ENCODE measurements around the gene NLGN4X. TPM values are rescaled to one million over a fixed set of nuclear protein-coding genes. Genes with fewer than 3 reads are reported as not detected.

NLGN4X gene
- total and polyA plus RNA-seq, 2 donors = 1.3 to 20.0 TPM

DNA sequence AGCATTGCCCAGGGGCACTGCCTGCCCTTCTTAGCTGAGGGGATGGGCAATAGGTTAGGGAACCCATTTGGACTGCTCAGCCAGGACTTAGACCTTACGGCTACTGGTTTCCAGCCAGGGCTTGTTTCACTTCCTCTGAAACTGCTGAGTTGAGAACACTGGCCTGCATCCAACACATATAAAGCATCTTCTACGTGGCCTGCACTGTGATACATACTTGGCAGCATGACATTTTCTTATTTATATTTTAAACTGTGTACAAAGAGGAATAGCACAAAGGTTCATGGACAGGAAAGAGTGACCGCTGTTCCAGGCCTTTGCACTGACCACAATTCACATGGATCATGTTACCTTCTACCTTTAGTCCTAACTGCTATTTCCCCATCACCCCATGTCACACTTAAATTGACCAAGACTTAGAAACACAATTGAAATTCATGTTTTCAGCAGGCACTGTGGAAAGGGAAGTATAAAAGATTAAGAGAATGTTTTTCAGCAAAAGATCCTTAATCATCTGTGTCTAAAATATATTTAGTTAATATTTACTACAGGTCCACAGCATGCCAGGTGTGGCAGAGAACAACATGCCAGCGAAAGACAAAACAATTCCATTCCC, 43.7 kb downstream of the NLGN4X start:
- no peak for DNase-seq (ENCODE audit: low read depth in 6 of 9, low spot score in 9 of 9)
- no peaks in the 10 kb centered on the region for H3K9me3 ChIP-seq (ENCODE audit: control insufficient read depth in 2 of 2, insufficient read depth in 1 of 2, low read length in 1 of 2)
- H3K27me3 ChIP-seq (ENCODE audit: control insufficient read depth in 2 of 2, insufficient read depth in 1 of 2, low read length in 1 of 2) = no peaks in the 10 kb centered on the region
- no peaks in the 10 kb centered on the region for H3K4me1 ChIP-seq (ENCODE audit: control insufficient read depth in 2 of 2, insufficient read depth in 2 of 2, low read length in 2 of 2)
- peaks cover 0 to 3% of the 10 kb centered on the region in 2 donors for H3K36me3 ChIP-seq (ENCODE audit: control insufficient read depth in 2 of 2, insufficient read depth in 2 of 2, low read length in 1 of 2)
- WGBS = 41% methylated on average over 4 of the region's 4 CpGs
- no peak overlapping the region for H3K27ac ChIP-seq (ENCODE audit: low read depth in 1 of 2, low read length in 1 of 2)
- no peak overlapping the region for H3K4me3 ChIP-seq (ENCODE audit: low read length in 2 of 2)

DNA sequence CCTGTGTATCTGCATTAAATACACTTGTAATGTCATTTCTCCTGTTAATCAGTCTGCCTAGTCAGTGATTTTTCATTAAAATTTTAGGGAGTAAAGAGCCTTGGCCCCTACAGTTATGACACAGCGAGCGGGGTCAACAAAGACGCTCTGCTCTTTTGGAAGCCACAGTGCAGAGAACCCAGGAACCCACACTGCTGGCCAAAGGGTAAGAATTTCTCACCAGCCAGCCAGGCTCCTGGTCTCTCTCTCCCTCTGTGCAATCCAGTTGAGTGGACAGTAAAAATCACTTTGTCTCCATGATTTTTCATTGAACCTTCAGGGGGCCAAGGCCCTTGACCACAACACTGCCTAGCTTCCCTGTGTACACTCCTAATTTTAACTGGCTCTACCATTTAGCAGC, 52.8 kb downstream of the NLGN4X start:
- 97% methylated on average over 3 of the region's 3 CpGs for WGBS

DNA sequence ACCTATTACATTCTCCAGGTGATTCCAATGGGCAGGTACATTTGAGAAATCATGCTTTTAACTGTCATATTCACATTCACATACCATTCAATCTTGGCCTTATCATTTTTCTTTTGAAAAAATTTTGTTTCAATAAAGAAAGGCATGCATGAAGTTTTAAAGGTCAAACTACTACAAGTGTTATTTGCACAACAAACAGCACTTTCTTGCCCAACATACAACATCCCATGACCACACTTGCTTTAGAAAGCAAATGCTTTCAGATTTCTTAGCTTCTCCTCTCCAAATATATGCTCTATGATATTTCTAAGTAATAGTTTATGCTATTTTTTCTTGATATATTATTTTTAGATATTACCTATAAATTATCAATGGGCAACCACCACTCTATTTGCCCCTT, 58.2 kb downstream of the NLGN4X start:
- no peak overlapping the region for H3K27ac ChIP-seq (ENCODE audit: low read depth in 1 of 2, low read length in 1 of 2)
- no peaks in the 10 kb centered on the region for H3K36me3 ChIP-seq (ENCODE audit: control insufficient read depth in 2 of 2, insufficient read depth in 2 of 2, low read length in 1 of 2)
- no peaks in the 10 kb centered on the region for H3K9me3 ChIP-seq (ENCODE audit: control insufficient read depth in 2 of 2, insufficient read depth in 1 of 2, low read length in 1 of 2)
- no peaks in the 10 kb centered on the region for H3K27me3 ChIP-seq (ENCODE audit: control insufficient read depth in 2 of 2, insufficient read depth in 1 of 2, low read length in 1 of 2)
- no peak overlapping the region for H3K4me3 ChIP-seq (ENCODE audit: low read length in 2 of 2)
- DNase-seq (ENCODE audit: low read depth in 6 of 9, low spot score in 9 of 9) = no peak
- no peaks in the 10 kb centered on the region for H3K4me1 ChIP-seq (ENCODE audit: control insufficient read depth in 2 of 2, insufficient read depth in 2 of 2, low read length in 2 of 2)

More for the DNA sequence above, 52.8 kb downstream of the NLGN4X start:
- Histone ChIP-seq H3K27me3 (ENCODE audit: control insufficient read depth in 2 of 2, insufficient read depth in 1 of 2, low read length in 1 of 2) (no peaks in the 10 kb centered on the region), H3K36me3 (ENCODE audit: control insufficient read depth in 2 of 2, insufficient read depth in 2 of 2, low read length in 1 of 2) (peaks cover 0 to 6% of the 10 kb centered on the region in 2 donors), H3K4me3 (ENCODE audit: low read length in 2 of 2) (no peak overlapping the region), H3K4me1 (ENCODE audit: control insufficient read depth in 2 of 2, insufficient read depth in 2 of 2, low read length in 2 of 2) (no peaks in the 10 kb centered on the region), H3K9me3 (ENCODE audit: control insufficient read depth in 2 of 2, insufficient read depth in 1 of 2, low read length in 1 of 2) (no peaks in the 10 kb centered on the region), H3K27ac (ENCODE audit: low read depth in 1 of 2, low read length in 1 of 2) (no peak overlapping the region)
- no peak for DNase-seq (ENCODE audit: low read depth in 6 of 9, low spot score in 9 of 9)

DNA sequence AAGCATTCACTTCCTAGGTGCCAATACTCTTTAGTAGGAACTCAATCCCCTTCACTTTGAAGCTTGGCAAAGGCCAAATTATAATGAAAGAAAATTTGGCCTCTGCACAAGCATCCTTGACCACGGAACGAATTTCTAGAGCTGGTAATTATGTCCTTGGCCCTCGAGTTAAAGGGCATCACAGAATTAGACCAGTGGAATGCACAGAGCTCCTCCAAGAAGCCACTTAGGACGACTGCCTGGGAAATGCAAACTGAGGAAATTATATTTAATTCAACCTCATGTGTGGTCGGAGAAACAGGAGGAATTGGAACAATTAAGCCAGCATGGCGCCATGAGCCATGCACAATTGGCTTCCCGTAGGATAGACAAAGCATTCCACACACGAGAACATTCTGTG, 59.3 kb downstream of the NLGN4X start:
- Histone ChIP-seq H3K4me3 (ENCODE audit: low read length in 2 of 2) (no peak overlapping the region), H3K27me3 (ENCODE audit: control insufficient read depth in 2 of 2, insufficient read depth in 1 of 2, low read length in 1 of 2) (no peaks in the 10 kb centered on the region), H3K4me1 (ENCODE audit: control insufficient read depth in 2 of 2, insufficient read depth in 2 of 2, low read length in 2 of 2) (no peaks in the 10 kb centered on the region), H3K36me3 (ENCODE audit: control insufficient read depth in 2 of 2, insufficient read depth in 2 of 2, low read length in 1 of 2) (no peaks in the 10 kb centered on the region), H3K9me3 (ENCODE audit: control insufficient read depth in 2 of 2, insufficient read depth in 1 of 2, low read length in 1 of 2) (no peaks in the 10 kb centered on the region), H3K27ac (ENCODE audit: low read depth in 1 of 2, low read length in 1 of 2) (no peak overlapping the region)
- no peak for DNase-seq (ENCODE audit: low read depth in 6 of 9, low spot score in 9 of 9)
- WGBS = 90% methylated on average over 8 of the region's 8 CpGs

DNA sequence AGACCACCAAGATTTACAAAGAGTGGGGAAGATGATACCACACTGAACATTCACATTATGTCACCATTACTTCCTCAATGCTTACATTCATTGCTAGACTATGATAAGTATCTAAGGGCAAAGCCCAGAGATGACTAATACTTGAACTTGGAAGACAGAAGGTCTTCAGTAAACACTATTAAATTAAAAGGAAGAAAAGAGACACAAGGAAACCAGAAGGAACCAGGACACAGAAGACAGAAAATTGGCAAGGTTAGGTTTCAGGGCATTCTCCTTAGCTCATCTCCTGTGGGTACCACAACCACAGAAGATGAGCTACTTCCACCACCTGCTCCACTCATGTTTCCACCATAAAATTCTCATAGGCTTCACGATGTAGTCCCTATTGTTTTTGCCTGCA, 64.9 kb downstream of the NLGN4X start:
- no peaks in the 10 kb centered on the region for H3K4me1 ChIP-seq (ENCODE audit: control insufficient read depth in 2 of 2, insufficient read depth in 2 of 2, low read length in 2 of 2)

DNA sequence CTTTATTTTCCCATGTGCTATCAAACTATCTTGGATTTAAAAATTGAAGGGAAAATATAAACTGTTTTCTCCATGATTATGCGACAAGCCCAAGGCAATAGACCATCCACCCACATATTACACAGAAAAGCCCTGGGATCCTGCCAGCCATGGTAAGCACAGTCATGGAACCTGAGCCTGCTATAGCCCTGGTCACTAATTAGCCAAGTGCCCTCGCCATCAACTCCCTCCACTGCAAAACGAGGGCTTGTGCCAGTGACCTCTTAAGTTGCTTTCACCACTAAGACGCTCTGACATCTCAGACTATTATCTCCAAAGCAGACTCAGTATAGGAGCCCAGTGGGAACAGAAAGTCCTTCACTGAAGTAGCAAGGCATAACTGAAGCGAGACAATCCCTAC, 69.2 kb downstream of the NLGN4X start:
- no peak for DNase-seq (ENCODE audit: low read depth in 6 of 9, low spot score in 9 of 9)
- Histone ChIP-seq H3K9me3 (ENCODE audit: control insufficient read depth in 2 of 2, insufficient read depth in 1 of 2, low read length in 1 of 2) (no peaks in the 10 kb centered on the region), H3K27ac (ENCODE audit: low read depth in 1 of 2, low read length in 1 of 2) (no peak overlapping the region), H3K27me3 (ENCODE audit: control insufficient read depth in 2 of 2, insufficient read depth in 1 of 2, low read length in 1 of 2) (no peaks in the 10 kb centered on the region), H3K4me3 (ENCODE audit: low read length in 2 of 2) (no peak overlapping the region), H3K4me1 (ENCODE audit: control insufficient read depth in 2 of 2, insufficient read depth in 2 of 2, low read length in 2 of 2) (no peaks in the 10 kb centered on the region), H3K36me3 (ENCODE audit: control insufficient read depth in 2 of 2, insufficient read depth in 2 of 2, low read length in 1 of 2) (peaks cover 0 to 2% of the 10 kb centered on the region in 2 donors)
- 93% methylated on average over 5 of the region's 5 CpGs for WGBS

More for the DNA sequence above, 64.9 kb downstream of the NLGN4X start:
- DNase-seq (ENCODE audit: low read depth in 6 of 9, low spot score in 9 of 9) = no peak
- Histone ChIP-seq H3K27me3 (ENCODE audit: control insufficient read depth in 2 of 2, insufficient read depth in 1 of 2, low read length in 1 of 2) (no peaks in the 10 kb centered on the region), H3K36me3 (ENCODE audit: control insufficient read depth in 2 of 2, insufficient read depth in 2 of 2, low read length in 1 of 2) (peaks cover 0 to 2% of the 10 kb centered on the region in 2 donors), H3K4me3 (ENCODE audit: low read length in 2 of 2) (no peak overlapping the region), H3K9me3 (ENCODE audit: control insufficient read depth in 2 of 2, insufficient read depth in 1 of 2, low read length in 1 of 2) (no peaks in the 10 kb centered on the region), H3K27ac (ENCODE audit: low read depth in 1 of 2, low read length in 1 of 2) (no peak overlapping the region)
- 84% methylated on average over 1 of the region's 1 CpG for WGBS

DNA sequence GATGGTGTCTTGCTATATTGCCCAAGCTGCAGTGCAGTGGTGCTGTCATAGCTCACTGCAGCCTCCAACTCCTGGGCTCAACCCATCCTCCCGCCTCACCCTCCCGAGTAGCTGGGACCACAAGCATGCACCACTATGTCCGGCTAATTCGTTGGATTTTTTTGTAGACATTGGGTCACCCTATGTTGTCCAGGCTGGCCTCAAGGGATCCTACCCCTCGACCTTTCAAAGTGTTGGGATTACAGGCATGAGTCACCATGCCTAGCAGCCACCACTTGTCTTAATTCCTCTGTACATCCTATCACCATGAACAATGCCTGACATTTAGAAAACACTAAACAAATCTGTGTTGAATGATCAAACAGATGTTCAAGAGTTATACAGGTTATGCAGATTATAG, 76.7 kb downstream of the NLGN4X start:
- WGBS = 71% methylated on average over 5 of the region's 5 CpGs
- no peaks in the 10 kb centered on the region for H3K27me3 ChIP-seq (ENCODE audit: control insufficient read depth in 2 of 2, insufficient read depth in 1 of 2, low read length in 1 of 2)
- H3K36me3 ChIP-seq (ENCODE audit: control insufficient read depth in 2 of 2, insufficient read depth in 2 of 2, low read length in 1 of 2) = peaks cover 0 to 12% of the 10 kb centered on the region in 2 donors
- no peaks in the 10 kb centered on the region for H3K9me3 ChIP-seq (ENCODE audit: control insufficient read depth in 2 of 2, insufficient read depth in 1 of 2, low read length in 1 of 2)
- H3K4me3 ChIP-seq (ENCODE audit: low read length in 2 of 2) = no peak overlapping the region
- H3K27ac ChIP-seq (ENCODE audit: low read depth in 1 of 2, low read length in 1 of 2) = no peak overlapping the region
- H3K4me1 ChIP-seq (ENCODE audit: control insufficient read depth in 2 of 2, insufficient read depth in 2 of 2, low read length in 2 of 2) = no peaks in the 10 kb centered on the region
- no peak for DNase-seq (ENCODE audit: low read depth in 6 of 9, low spot score in 9 of 9)

DNA sequence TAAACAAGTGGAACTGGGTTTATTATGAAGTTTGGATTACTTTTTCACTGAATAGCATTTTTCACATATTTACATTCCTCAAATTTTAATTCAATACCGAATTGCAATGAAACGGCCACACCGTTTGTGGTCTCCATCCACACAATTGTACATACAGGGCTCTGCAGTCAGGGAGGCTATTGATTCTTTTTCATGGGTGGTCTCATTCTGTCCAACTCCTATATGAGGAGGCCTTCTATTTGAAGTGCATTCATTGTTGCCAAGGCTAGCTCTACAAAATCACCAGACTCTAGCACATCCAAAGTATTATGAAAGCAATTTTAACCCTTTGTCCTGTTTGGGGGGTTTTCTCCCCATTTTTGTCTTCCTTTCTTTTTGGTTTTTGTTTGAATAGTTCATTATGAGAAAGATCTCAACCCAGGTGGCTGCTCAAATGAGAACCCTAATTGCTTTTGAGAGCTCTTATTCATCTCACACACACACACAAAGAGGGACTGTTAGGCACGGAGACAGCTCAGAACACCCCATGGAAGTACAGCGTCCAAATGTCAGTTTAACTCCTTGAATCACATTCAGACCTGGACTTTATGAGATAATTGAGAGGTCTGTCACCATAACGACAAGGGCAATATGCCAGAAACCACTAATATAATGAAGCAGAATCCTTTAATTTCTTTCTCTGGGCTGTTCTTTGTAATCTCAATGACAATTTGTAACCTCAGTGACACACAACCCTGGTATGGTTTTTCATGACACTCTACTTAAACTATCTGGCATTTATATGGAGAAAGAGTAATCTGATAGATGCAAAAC, 79.4 kb downstream of the NLGN4X start:
- Histone ChIP-seq H3K27ac (ENCODE audit: low read depth in 1 of 2, low read length in 1 of 2) (no peak overlapping the region), H3K4me3 (ENCODE audit: low read length in 2 of 2) (no peak overlapping the region), H3K36me3 (ENCODE audit: control insufficient read depth in 2 of 2, insufficient read depth in 2 of 2, low read length in 1 of 2) (peaks cover 0 to 16% of the 10 kb centered on the region in 2 donors), H3K4me1 (ENCODE audit: control insufficient read depth in 2 of 2, insufficient read depth in 2 of 2, low read length in 2 of 2) (no peaks in the 10 kb centered on the region), H3K27me3 (ENCODE audit: control insufficient read depth in 2 of 2, insufficient read depth in 1 of 2, low read length in 1 of 2) (no peaks in the 10 kb centered on the region), H3K9me3 (ENCODE audit: control insufficient read depth in 2 of 2, insufficient read depth in 1 of 2, low read length in 1 of 2) (no peaks in the 10 kb centered on the region)
- no peak for DNase-seq (ENCODE audit: low read depth in 6 of 9, low spot score in 9 of 9)
- 92% methylated on average over 6 of the region's 6 CpGs for WGBS

DNA sequence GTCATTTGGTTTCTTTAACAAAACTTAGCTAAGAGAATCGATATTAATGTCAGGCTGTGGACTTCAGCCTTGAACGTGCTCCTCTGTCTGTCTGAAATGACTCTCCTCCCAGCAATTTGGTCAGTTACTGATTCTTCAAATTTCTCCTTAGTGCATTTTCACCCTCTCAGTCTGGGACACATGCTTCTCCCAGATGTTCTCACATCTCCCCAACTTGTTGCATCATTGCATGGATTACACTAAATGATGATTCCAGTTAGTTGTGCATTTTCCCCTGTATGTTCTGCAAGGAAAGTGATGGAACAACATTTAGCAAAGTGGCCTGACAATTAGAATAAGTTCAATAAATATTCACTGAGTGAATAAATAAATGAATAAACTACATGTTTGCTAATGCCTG, 94.4 kb downstream of the NLGN4X start:
- no peaks in the 10 kb centered on the region for H3K4me1 ChIP-seq (ENCODE audit: control insufficient read depth in 2 of 2, insufficient read depth in 2 of 2, low read length in 2 of 2)
- WGBS = 96% methylated on average over 2 of the region's 2 CpGs
- no peak overlapping the region for H3K27ac ChIP-seq (ENCODE audit: low read depth in 1 of 2, low read length in 1 of 2)
- H3K27me3 ChIP-seq (ENCODE audit: control insufficient read depth in 2 of 2, insufficient read depth in 1 of 2, low read length in 1 of 2) = no peaks in the 10 kb centered on the region
- H3K36me3 ChIP-seq (ENCODE audit: control insufficient read depth in 2 of 2, insufficient read depth in 2 of 2, low read length in 1 of 2) = peaks cover 0 to 12% of the 10 kb centered on the region in 2 donors
- H3K9me3 ChIP-seq (ENCODE audit: control insufficient read depth in 2 of 2, insufficient read depth in 1 of 2, low read length in 1 of 2) = no peaks in the 10 kb centered on the region
- DNase-seq (ENCODE audit: low read depth in 6 of 9, low spot score in 9 of 9) = no peak
- no peak overlapping the region for H3K4me3 ChIP-seq (ENCODE audit: low read length in 2 of 2)

All from thymus (tissue), 11 donors.